Fibroblast of lung (primary cell): ENCODE results near the gene SEPTIN12. TPM values are rescaled to one million over a fixed set of nuclear protein-coding genes. Genes with fewer than 3 reads are reported as not detected.

Source experiments
- DNase-seq, 2 donors: peaks; one replicate each; pipeline versions ENCODE4 v3.0.0 to v3.0.0-alpha.2; 2010; ENCODE audit warnings: low read depth in 2 of 2
- H2AFZ ChIP-seq: 2 replicates; pipeline ENCODE4 v1.5.1; 2012; ENCODE audit warnings: low read length, control low read depth, inconsistent platforms
- H3K27ac ChIP-seq: 2 replicates; pipeline ENCODE4 v1.5.1; 2011; ENCODE audit warnings: low read length, control low read depth; ENCODE audit not compliant: insufficient read depth
- H3K27me3 ChIP-seq: 2 replicates; pipeline ENCODE4 v1.5.1; 2011; ENCODE audit warnings: mild to moderate bottlenecking, low read length; ENCODE audit not compliant: control insufficient read depth, insufficient read depth
- H3K36me3 ChIP-seq: 2 replicates; pipeline ENCODE4 v1.5.1; 2011; ENCODE audit warnings: low read length; ENCODE audit not compliant: control insufficient read depth, insufficient read depth
- H3K4me1 ChIP-seq: 2 replicates; pipeline ENCODE4 v1.5.1; 2011; ENCODE audit warnings: low read length; ENCODE audit not compliant: control insufficient read depth, insufficient read depth; ENCODE audit errors: extremely low read depth
- H3K4me2 ChIP-seq: 2 replicates; pipeline ENCODE4 v1.5.1; 2011; ENCODE audit warnings: low read length, control low read depth; ENCODE audit not compliant: insufficient read depth; ENCODE audit errors: extremely low read depth
- H3K4me3 ChIP-seq, 4 experiments: fragments of 200-600 bp in 1 of 4; sonication (generic) in 1 of 4; replicated peaks in 1 of 4; 2 replicates each; pipeline ENCODE4 v1.5.1; 2011 to 2016; ENCODE audit warnings: low read length in 4 of 4, low read depth in 3 of 4, mild to moderate bottlenecking in 3 of 4, control low read depth in 2 of 4, inconsistent platforms in 1 of 4, mixed read lengths in 1 of 4; ENCODE audit not compliant: insufficient read depth in 1 of 4; ENCODE audit errors: control extremely low read depth in 1 of 4
- H3K79me2 ChIP-seq: 2 replicates; pipeline ENCODE4 v1.5.1; 2012; ENCODE audit warnings: mild to moderate bottlenecking, low read length, inconsistent platforms; ENCODE audit not compliant: control insufficient read depth, insufficient read depth
- H3K9ac ChIP-seq: 2 replicates; pipeline ENCODE4 v1.5.1; 2011; ENCODE audit warnings: mild to moderate bottlenecking, low read length, control low read depth; ENCODE audit not compliant: insufficient read depth
- H3K9me3 ChIP-seq: 2 replicates; pipeline ENCODE4 v1.5.1; 2012; ENCODE audit warnings: low read depth, low read length; ENCODE audit not compliant: control insufficient read depth, insufficient read depth
- H4K20me1 ChIP-seq: 2 replicates; pipeline ENCODE4 v1.5.1; 2011; ENCODE audit warnings: low read length; ENCODE audit not compliant: control insufficient read depth, insufficient read depth; ENCODE audit errors: extremely low read depth
- EZH2 ChIP-seq: IDR thresholded peaks from 2 replicates; pipeline ENCODE4 v1.5.1; 2012; ENCODE audit warnings: low read length, control low read depth, mild to moderate bottlenecking; ENCODE audit errors: missing control alignments
- polyA minus RNA-seq: library from RNA; depleted of rRNA, polyadenylated mRNA; stranded (reverse); fragments of >200 nt; gene quantifications from 2 replicates; pipeline ENCODE4 v1.2.3, GENCODE V29; 2011; ENCODE audit warnings: low replicate concordance
- polyA plus RNA-seq, 2 donors: library from polyadenylated mRNA; depleted of rRNA in 1 of 2; stranded (reverse) in 1 of 2; unstranded in 1 of 2; fragments of >200 nt; gene quantifications; 2 replicates each; pipeline ENCODE4 v1.2.1, GENCODE V29; 2011 to 2012; ENCODE audit warnings: missing spikeins in 1 of 2
- total RNA-seq: library from RNA; depleted of rRNA; stranded (reverse); fragments of >200 nt; gene quantifications from 2 replicates; pipeline ENCODE4 v1.2.1, GENCODE V29; 2014
- TF ChIP-seq, protein P1 (sequence below), 2 donors: IDR thresholded peaks in 1 of 2; conservative IDR thresholded peaks in 1 of 2; 1 replicate in 1 of 2; 2 replicates in 1 of 2; pipeline ENCODE4 v1.5.1; 2011 to 2012; ENCODE audit warnings: low read length in 2 of 2, control low read depth in 1 of 2, inconsistent platforms in 1 of 2, low read depth in 1 of 2, mild to moderate bottlenecking in 1 of 2

The SEPTIN12 gene, protein sequence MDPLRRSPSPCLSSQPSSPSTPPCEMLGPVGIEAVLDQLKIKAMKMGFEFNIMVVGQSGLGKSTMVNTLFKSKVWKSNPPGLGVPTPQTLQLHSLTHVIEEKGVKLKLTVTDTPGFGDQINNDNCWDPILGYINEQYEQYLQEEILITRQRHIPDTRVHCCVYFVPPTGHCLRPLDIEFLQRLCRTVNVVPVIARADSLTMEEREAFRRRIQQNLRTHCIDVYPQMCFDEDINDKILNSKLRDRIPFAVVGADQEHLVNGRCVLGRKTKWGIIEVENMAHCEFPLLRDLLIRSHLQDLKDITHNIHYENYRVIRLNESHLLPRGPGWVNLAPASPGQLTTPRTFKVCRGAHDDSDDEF
- total RNA-seq, result not detected in 2 replicates
- not detected in 2 replicates for polyA plus RNA-seq
- not detected in 2 replicates for polyA plus RNA-seq (2012)
- 6.4 TPM in 1 of 2 replicates, not detected in the other for polyA minus RNA-seq

DNA sequence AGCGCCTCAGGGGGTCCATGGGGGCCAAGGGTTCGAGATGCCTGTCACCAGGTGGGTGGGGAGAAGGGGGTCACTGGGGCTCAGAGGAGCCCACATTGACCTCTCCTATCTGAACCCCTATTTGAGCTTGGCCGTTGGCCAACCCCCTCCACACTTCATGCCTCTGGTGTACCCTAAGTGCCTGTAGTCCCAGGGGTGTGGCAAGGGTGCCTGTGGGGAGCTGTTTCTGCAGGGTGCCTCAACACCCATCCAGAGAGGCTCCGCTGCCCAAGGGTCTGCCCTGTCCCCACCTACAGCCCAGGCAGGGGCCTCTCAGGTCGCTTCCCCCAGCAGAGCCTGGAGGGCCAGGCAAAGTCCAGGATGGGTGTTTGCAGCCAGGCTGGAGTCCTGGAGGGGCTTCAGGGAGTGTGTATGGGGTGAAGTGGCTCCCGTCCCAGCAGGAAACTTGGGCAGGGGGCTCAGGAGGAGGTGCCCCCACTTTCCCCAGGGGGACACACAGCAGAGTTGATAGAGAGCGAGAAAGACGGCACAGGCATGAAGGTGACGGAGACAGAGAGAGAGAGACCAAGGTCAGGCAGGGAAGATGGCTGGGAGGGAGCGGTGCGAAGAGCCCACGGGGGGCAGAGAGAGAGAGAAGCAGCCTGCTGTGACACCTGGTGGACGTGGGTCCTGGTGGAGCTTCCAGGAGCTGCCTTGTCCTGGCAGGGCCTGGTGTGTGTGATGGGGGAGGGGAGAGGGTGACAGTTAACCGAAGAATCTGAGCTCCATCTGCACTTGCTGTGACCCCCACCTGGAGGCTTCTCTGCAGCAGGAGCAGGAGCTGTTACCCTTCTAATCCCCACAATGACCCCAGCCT is at the start of gene SEPTIN12:
Gene SEPTIN12, minus strand, starts transcription at position 719 of the 856 bp plus-strand sequence. Its CDS starts 700 bp downstream, at position 19.
- DNase-seq, result no peak
- Histone ChIP-seq H3K4me3 (no peak within 1 kb of the TSS), H3K9ac (no peak within 1 kb of the TSS), H3K4me2 (no peak within 1 kb of the TSS), H3K79me2 (no peaks in the 10 kb centered on the region), H4K20me1 (no peaks in the 10 kb centered on the region), H3K27ac (no peak within 1 kb of the TSS), H2AFZ (no peak within 1 kb of the TSS), H3K4me1 (no peaks in the 10 kb centered on the region), H3K9me3 (no peaks in the 10 kb centered on the region), H3K27me3 (no peaks in the 10 kb centered on the region), H3K36me3 (no peaks in the 10 kb centered on the region)
- TF ChIP-seq, protein P1, sequence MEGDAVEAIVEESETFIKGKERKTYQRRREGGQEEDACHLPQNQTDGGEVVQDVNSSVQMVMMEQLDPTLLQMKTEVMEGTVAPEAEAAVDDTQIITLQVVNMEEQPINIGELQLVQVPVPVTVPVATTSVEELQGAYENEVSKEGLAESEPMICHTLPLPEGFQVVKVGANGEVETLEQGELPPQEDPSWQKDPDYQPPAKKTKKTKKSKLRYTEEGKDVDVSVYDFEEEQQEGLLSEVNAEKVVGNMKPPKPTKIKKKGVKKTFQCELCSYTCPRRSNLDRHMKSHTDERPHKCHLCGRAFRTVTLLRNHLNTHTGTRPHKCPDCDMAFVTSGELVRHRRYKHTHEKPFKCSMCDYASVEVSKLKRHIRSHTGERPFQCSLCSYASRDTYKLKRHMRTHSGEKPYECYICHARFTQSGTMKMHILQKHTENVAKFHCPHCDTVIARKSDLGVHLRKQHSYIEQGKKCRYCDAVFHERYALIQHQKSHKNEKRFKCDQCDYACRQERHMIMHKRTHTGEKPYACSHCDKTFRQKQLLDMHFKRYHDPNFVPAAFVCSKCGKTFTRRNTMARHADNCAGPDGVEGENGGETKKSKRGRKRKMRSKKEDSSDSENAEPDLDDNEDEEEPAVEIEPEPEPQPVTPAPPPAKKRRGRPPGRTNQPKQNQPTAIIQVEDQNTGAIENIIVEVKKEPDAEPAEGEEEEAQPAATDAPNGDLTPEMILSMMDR (conservative IDR thresholded peaks at IDR 0.05 in 1 of 2, IDR thresholded peaks at IDR 0.05 in 1 of 2; ENCODE audit: low read depth in 1 of 2, low read length in 2 of 2), result no peak
- TF ChIP-seq EZH2, result no peak

DNA sequence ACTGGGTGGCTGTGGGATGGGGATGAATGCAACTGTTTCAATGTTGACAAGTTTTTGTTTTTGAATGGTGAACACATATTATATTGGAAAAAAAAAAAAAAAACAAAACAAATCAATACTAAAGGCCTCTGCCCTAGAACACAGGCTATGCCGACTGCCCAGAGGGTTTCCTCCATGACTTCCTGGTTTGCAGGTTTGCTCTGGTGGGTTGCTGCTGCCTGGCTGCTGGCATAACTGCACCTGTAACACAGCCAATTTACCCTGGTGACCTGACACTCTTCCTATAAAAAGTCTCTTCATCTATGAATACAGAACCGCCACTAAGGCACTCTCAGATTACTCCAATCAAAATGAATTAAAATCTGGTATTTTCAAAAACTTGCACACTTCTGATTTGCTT is 48.6 kb upstream of the SEPTIN12 start:
- H4K20me1 ChIP-seq, result no peaks in the 10 kb centered on the region

More for the DNA sequence above, 48.6 kb upstream of the SEPTIN12 start:
- Histone ChIP-seq H3K36me3 (peaks cover 11% of the 10 kb centered on the region), H3K4me1 (no peaks in the 10 kb centered on the region), H3K4me3 (no peak overlapping the region), H2AFZ (no peak overlapping the region), H3K27me3 (no peaks in the 10 kb centered on the region), H3K9ac (no peak overlapping the region), H3K27ac (no peak overlapping the region), H3K9me3 (no peaks in the 10 kb centered on the region), H3K79me2 (peaks cover 2% of the 10 kb centered on the region), H3K4me2 (no peak overlapping the region)
- TF ChIP-seq EZH2, result no peak
- TF ChIP-seq, protein P1 (conservative IDR thresholded peaks at IDR 0.05 in 1 of 2, IDR thresholded peaks at IDR 0.05 in 1 of 2; ENCODE audit: low read depth in 1 of 2, low read length in 2 of 2), result no peak
- DNase-seq, result no peak
